Astrocyte (in vitro differentiated cells and primary cell): ENCODE results near the gene CCDC175. TPM values are rescaled to one million over a fixed set of nuclear protein-coding genes. Genes with fewer than 3 reads are reported as not detected.

Experiments
- DNase-seq: peaks from one replicate; pipeline ENCODE4 v3.0.0-alpha.2; 2010; ENCODE audit warnings: low read depth
- FAIRE-seq: peaks from 2 replicates; lab custom pipeline; 2011; peaks lifted over from hg19 to GRCh38; lab: Jason Lieb, UNC
- H2AFZ ChIP-seq: 2 replicates; pipeline ENCODE4 v1.6.0; 2012; ENCODE audit warnings: low read depth, low read length, inconsistent platforms
- H3K27ac ChIP-seq: 2 replicates; pipeline ENCODE4 v1.5.1; 2011; ENCODE audit warnings: low read depth, low read length, inconsistent platforms
- H3K27me3 ChIP-seq: 2 replicates; pipeline ENCODE4 v1.6.0; 2011; ENCODE audit warnings: low read length, inconsistent platforms; ENCODE audit not compliant: insufficient read depth
- H3K36me3 ChIP-seq: 2 replicates; pipeline ENCODE4 v1.5.1; 2011; ENCODE audit warnings: low read length, inconsistent platforms; ENCODE audit not compliant: insufficient read depth
- H3K4me1 ChIP-seq: 2 replicates; pipeline ENCODE4 v1.5.1; 2011; ENCODE audit warnings: low read length, inconsistent platforms; ENCODE audit not compliant: insufficient read depth
- H3K4me2 ChIP-seq: 2 replicates; pipeline ENCODE4 v1.6.0; 2012; ENCODE audit warnings: low read length, inconsistent platforms
- H3K4me3 ChIP-seq: 2 replicates; pipeline ENCODE4 v1.5.1; 2011; ENCODE audit warnings: low read depth, mild to moderate bottlenecking, low read length, inconsistent platforms; ENCODE audit not compliant: insufficient read depth
- H3K79me2 ChIP-seq: 2 replicates; pipeline ENCODE4 v1.6.0; 2012; ENCODE audit warnings: mild to moderate bottlenecking, low read length, inconsistent platforms; ENCODE audit not compliant: insufficient read depth
- H3K9ac ChIP-seq: 2 replicates; pipeline ENCODE4 v1.6.0; 2012; ENCODE audit warnings: mild to moderate bottlenecking, low read length, inconsistent platforms
- H3K9me3 ChIP-seq: 2 replicates; pipeline ENCODE4 v1.5.1; 2012; ENCODE audit warnings: low read depth, mild to moderate bottlenecking, low read length, inconsistent platforms; ENCODE audit not compliant: insufficient read depth
- H4K20me1 ChIP-seq: 2 replicates; pipeline ENCODE4 v1.6.0; 2012; ENCODE audit warnings: low read length, inconsistent platforms; ENCODE audit not compliant: insufficient read depth
- H3K27ac Mint-ChIP-seq: one replicate; pipeline ENCODE4 v1.8.0; 2021; ENCODE audit warnings: mild to moderate bottlenecking, mixed read lengths; ENCODE audit not compliant: unreplicated experiment
- H3K27me3 Mint-ChIP-seq: one replicate; pipeline ENCODE4 v1.8.0; 2021; ENCODE audit warnings: low read depth, mixed read lengths; ENCODE audit not compliant: unreplicated experiment
- H3K36me3 Mint-ChIP-seq: one replicate; pipeline ENCODE4 v1.8.0; 2021; ENCODE audit warnings: low read depth, mixed read lengths; ENCODE audit not compliant: unreplicated experiment
- H3K4me1 Mint-ChIP-seq: one replicate; pipeline ENCODE4 v1.8.0; 2021; ENCODE audit warnings: low read depth, mixed read lengths; ENCODE audit not compliant: unreplicated experiment
- H3K4me3 Mint-ChIP-seq: one replicate; pipeline ENCODE4 v1.8.0; 2021; ENCODE audit warnings: mild to moderate bottlenecking, moderate library complexity, mixed read lengths; ENCODE audit not compliant: unreplicated experiment
- H3K9me3 Mint-ChIP-seq: one replicate; pipeline ENCODE4 v1.8.0; 2021; ENCODE audit warnings: mild to moderate bottlenecking, mixed read lengths; ENCODE audit not compliant: unreplicated experiment
- CTCF ChIP-seq: IDR thresholded peaks from 2 replicates; pipeline ENCODE4 v1.5.1; 2011; ENCODE audit warnings: low read depth, mild to moderate bottlenecking, inconsistent platforms, low read length, moderate library complexity; ENCODE audit not compliant: insufficient read depth
- EZH2 ChIP-seq: IDR thresholded peaks from 2 replicates; pipeline ENCODE4 v1.6.1; 2012; ENCODE audit warnings: mild to moderate bottlenecking, low read length, inconsistent platforms; ENCODE audit not compliant: insufficient read depth
- total RNA-seq: library from RNA; stranded (reverse); gene quantifications from 2 replicates; pipeline ENCODE4 v1.2.1, GENCODE V29; 2021

The CCDC175 gene
- total RNA-seq, 1 donor from 2014 or later: not detected

- Mint-ChIP-seq H3K9me3 (no peaks in the 10 kb centered on the region), H3K36me3 (peaks cover 9% of the 10 kb centered on the region), H3K27me3 (no peaks in the 10 kb centered on the region), H3K4me1 (peaks cover 25% of the 10 kb centered on the region), H3K4me3 (peak overlapping the region; percentile 99), H3K27ac (peak overlapping the region; percentile 100)
- Histone ChIP-seq H3K36me3 (peaks cover 11% of the 10 kb centered on the region), H3K4me2 (peak overlapping the region; percentile 94), H3K4me3 (peak overlapping the region; percentile 85), H3K4me1 (peaks cover 26% of the 10 kb centered on the region), H3K9ac (peak overlapping the region; percentile 96), H3K9me3 (no peaks in the 10 kb centered on the region), H3K27ac (peak overlapping the region; percentile 96), H3K79me2 (peaks cover 98% of the 10 kb centered on the region), H4K20me1 (peaks cover 11% of the 10 kb centered on the region), H2AFZ (peak overlapping the region; percentile 2), H3K27me3 (no peaks in the 10 kb centered on the region)
- peak; percentile 93 for DNase-seq
- FAIRE-seq: peak; percentile 64
- TF ChIP-seq CTCF (peak; percentile 4), EZH2 (no peak)
These were observed 93.9 kb downstream of the CCDC175 start for GRCh38 chr14:59482541-59483331.

GRCh38 chr14:59481871-59482540 lies 94.6 kb downstream of the CCDC175 start:
- Histone ChIP-seq H4K20me1 (peaks cover 11% of the 10 kb centered on the region), H3K4me1 (peaks cover 26% of the 10 kb centered on the region), H2AFZ (no peak overlapping the region), H3K36me3 (peaks cover 11% of the 10 kb centered on the region), H3K9ac (peak overlapping the region; percentile 96), H3K9me3 (no peaks in the 10 kb centered on the region), H3K4me3 (peak overlapping the region; percentile 85), H3K27me3 (no peaks in the 10 kb centered on the region), H3K4me2 (peak overlapping the region; percentile 94), H3K27ac (peak overlapping the region; percentile 96), H3K79me2 (peaks cover 98% of the 10 kb centered on the region)
- FAIRE-seq (no peak), DNase-seq (peak; percentile 66)
- H3K27me3 Mint-ChIP-seq: no peaks in the 10 kb centered on the region
- H3K4me3 Mint-ChIP-seq: peak overlapping the region; percentile 99
- no peaks in the 10 kb centered on the region for H3K9me3 Mint-ChIP-seq
- peaks cover 27% of the 10 kb centered on the region for H3K4me1 Mint-ChIP-seq
- TF ChIP-seq EZH2 (no peak), CTCF (no peak)
- peaks cover 9% of the 10 kb centered on the region for H3K36me3 Mint-ChIP-seq
- H3K27ac Mint-ChIP-seq: peak overlapping the region; percentile 100
